Mesenchymal stem cell (in vitro differentiated cells and primary cell): ENCODE results near the gene CPT1A.
A peak's percentile ranks its signal among the peaks of the same experiment; 100 is the strongest.

Experiments
- DNase-seq: peaks from one replicate; pipeline ENCODE4 v3.0.0-alpha.2; 2013
- H2AFZ ChIP-seq: one replicate; pipeline ENCODE4 v1.6.1; 2013; ENCODE audit warnings: low read depth, mild to moderate bottlenecking, control low read depth, inconsistent platforms, low read length, moderate library complexity
- H2AK5ac ChIP-seq: 2 replicates; pipeline ENCODE4 v1.6.1; 2013; ENCODE audit warnings: low read length, moderate library complexity, mild to moderate bottlenecking, inconsistent platforms; ENCODE audit not compliant: severe bottlenecking
- H2BK120ac ChIP-seq: one replicate; pipeline ENCODE4 v1.6.1; 2013; ENCODE audit warnings: low read depth, mild to moderate bottlenecking, inconsistent platforms, low read length, moderate library complexity
- H2BK12ac ChIP-seq, 2 experiments: one replicate each; pipeline ENCODE4 v1.6.1; 2013; ENCODE audit warnings: inconsistent platforms in 2 of 2, low read length in 2 of 2, mild to moderate bottlenecking in 2 of 2, moderate library complexity in 2 of 2, control low read depth in 1 of 2
- H2BK15ac ChIP-seq: one replicate; pipeline ENCODE4 v1.6.1; 2013; ENCODE audit warnings: mild to moderate bottlenecking, low read depth, inconsistent platforms; ENCODE audit not compliant: poor library complexity, severe bottlenecking
- H2BK5ac ChIP-seq: 2 replicates; pipeline ENCODE4 v1.6.1; 2013; ENCODE audit warnings: low read depth, mild to moderate bottlenecking, low read length, control low read depth, inconsistent platforms; ENCODE audit not compliant: poor library complexity, severe bottlenecking
- H3K14ac ChIP-seq, 2 experiments: one replicate each; pipeline ENCODE4 v1.6.1; 2013; ENCODE audit warnings: inconsistent platforms in 2 of 2, low read length in 2 of 2, control low read depth in 1 of 2, mild to moderate bottlenecking in 1 of 2, moderate library complexity in 1 of 2
- H3K18ac ChIP-seq, 2 experiments: one replicate each; pipeline ENCODE4 v1.6.1; 2013; ENCODE audit warnings: inconsistent platforms in 2 of 2, low read length in 2 of 2, control low read depth in 1 of 2, low read depth in 1 of 2, mild to moderate bottlenecking in 1 of 2
- H3K23ac ChIP-seq, 2 experiments: one replicate each; pipeline ENCODE4 v1.6.1; 2013; ENCODE audit warnings: inconsistent platforms in 2 of 2, low read length in 2 of 2, mild to moderate bottlenecking in 2 of 2, moderate library complexity in 2 of 2, control low read depth in 1 of 2
- H3K27ac ChIP-seq: 2 replicates; pipeline ENCODE4 v1.5.1; 2013; ENCODE audit warnings: mild to moderate bottlenecking, moderate library complexity, low read length, control low read depth, inconsistent platforms; ENCODE audit not compliant: poor library complexity, severe bottlenecking
- H3K27me3 ChIP-seq, 2 experiments: 2 replicates each; pipeline versions ENCODE4 v1.6.1 to v1.7.0; 2013; ENCODE audit warnings: low read length in 2 of 2, mild to moderate bottlenecking in 2 of 2, moderate library complexity in 2 of 2, control low read depth in 1 of 2, inconsistent platforms in 1 of 2; ENCODE audit not compliant: control insufficient read depth in 1 of 2, insufficient read depth in 1 of 2
- H3K36me3 ChIP-seq, 2 experiments: 2 replicates each; pipeline versions ENCODE4 v1.6.1 to v1.7.0; 2013; ENCODE audit warnings: low read length in 2 of 2, control low read depth in 1 of 2, inconsistent platforms in 1 of 2, low read depth in 1 of 2, mild to moderate bottlenecking in 1 of 2; ENCODE audit not compliant: insufficient read depth in 2 of 2, control insufficient read depth in 1 of 2
- H3K4ac ChIP-seq, 2 experiments: one replicate each; pipeline ENCODE4 v1.6.1; 2013; ENCODE audit warnings: inconsistent platforms in 2 of 2, low read length in 2 of 2, mild to moderate bottlenecking in 2 of 2, moderate library complexity in 2 of 2, control low read depth in 1 of 2, low read depth in 1 of 2
- H3K4me1 ChIP-seq: 2 replicates; pipeline ENCODE4 v1.6.1; 2013; ENCODE audit warnings: low read depth, low read length, control low read depth; ENCODE audit not compliant: control insufficient read depth, insufficient read depth
- H3K4me2 ChIP-seq: 2 replicates; pipeline ENCODE4 v1.6.1; 2013; ENCODE audit warnings: low read length, mild to moderate bottlenecking, inconsistent platforms; ENCODE audit not compliant: poor library complexity, severe bottlenecking
- H3K4me3 ChIP-seq, 2 experiments: 2 replicates each; pipeline versions ENCODE4 v1.5.1 to v1.7.0; 2013; ENCODE audit warnings: low read length in 2 of 2, mild to moderate bottlenecking in 2 of 2, control low read depth in 1 of 2, low read depth in 1 of 2; ENCODE audit not compliant: insufficient read depth in 1 of 2
- H3K79me1 ChIP-seq: replicated peaks from 2 replicates; pipeline ENCODE4 v1.6.1; 2013; ENCODE audit warnings: mild to moderate bottlenecking, control low read depth, low read length, inconsistent platforms; ENCODE audit not compliant: poor library complexity, severe bottlenecking
- H3K9ac ChIP-seq: 2 replicates; pipeline ENCODE4 v1.7.0; 2013; ENCODE audit warnings: mild to moderate bottlenecking, low read length, moderate library complexity
- H3K9me3 ChIP-seq: 2 replicates; pipeline ENCODE4 v1.7.0; 2013; ENCODE audit warnings: mild to moderate bottlenecking, low read length; ENCODE audit not compliant: control insufficient read depth
- H4K8ac ChIP-seq: one replicate; pipeline ENCODE4 v1.6.1; 2013; ENCODE audit warnings: inconsistent platforms, mild to moderate bottlenecking, low read length, moderate library complexity
- H4K91ac ChIP-seq: one replicate; pipeline ENCODE4 v1.6.1; 2013; ENCODE audit warnings: mild to moderate bottlenecking, low read length, inconsistent platforms
- WGBS: methylation state at CpG from one replicate; pipeline ENCODE4 v1.1.7; 2013; ENCODE audit warnings: mixed read lengths; 5-methylcytosine and 5-hydroxymethylcytosine counted together

CPT1A gene

DNA sequence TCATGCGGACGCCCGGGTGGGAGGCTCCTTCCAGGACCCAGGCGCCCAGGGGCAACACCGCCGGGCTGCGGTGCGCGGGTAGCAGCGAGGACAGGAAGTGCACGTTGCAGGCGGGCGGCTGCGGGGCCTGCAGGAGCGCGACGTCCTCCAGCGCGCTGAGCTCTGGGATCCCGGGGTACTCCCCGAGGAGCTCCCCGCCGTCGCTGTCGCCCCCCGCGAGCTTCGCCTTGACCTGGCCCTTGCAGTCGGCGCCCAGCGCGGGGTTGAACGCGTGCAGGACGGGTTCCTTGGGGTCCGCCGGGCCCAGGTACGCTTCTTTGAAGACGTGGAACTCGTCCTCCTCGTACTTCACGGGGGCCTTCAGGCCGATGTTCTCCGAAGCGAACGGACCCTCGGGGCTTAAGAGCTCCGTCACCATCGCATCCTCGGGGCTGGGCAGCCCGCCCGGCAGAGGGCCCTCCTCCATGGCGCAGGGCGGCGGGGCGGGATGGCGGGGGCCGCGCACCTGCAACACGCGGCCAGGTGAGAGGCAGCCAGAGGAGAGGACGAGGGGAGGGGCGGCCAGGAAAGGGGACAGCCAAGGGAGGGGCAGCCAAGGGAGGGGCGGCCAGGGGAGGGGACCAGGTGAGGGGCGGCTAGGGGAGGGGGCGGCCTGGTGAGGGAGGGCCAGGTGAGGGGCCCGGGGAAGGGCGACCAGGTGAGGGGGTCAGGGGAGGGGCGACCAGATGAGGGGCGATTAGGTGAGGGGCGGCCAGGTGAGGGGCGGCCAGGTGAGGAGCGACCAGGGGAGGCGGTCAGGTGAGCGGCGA is 91.3 kb downstream of the CPT1A start:
- no peak overlapping the region for H3K4me3 ChIP-seq
- no peak overlapping the region for H2BK5ac ChIP-seq
- no peak overlapping the region for H3K4ac ChIP-seq
- H3K4me1 ChIP-seq: peaks cover 17% of the 10 kb centered on the region
- no peak overlapping the region for H3K18ac ChIP-seq
- no peak overlapping the region for H3K14ac ChIP-seq
- no peaks in the 10 kb centered on the region for H3K9me3 ChIP-seq
- H2AFZ ChIP-seq: no peak overlapping the region
- no peak for DNase-seq
- H3K27ac ChIP-seq: no peak overlapping the region
- H4K8ac ChIP-seq: peak overlapping the region; percentile 71
- WGBS: 29% methylated on average over 71 of the region's 76 CpGs
- no peak overlapping the region for H3K9ac ChIP-seq
- peak overlapping the region; percentile 27 for H4K91ac ChIP-seq
- no peak overlapping the region for H3K23ac ChIP-seq
- peaks cover 4 to 15% of the 10 kb centered on the region in 2 experiments for H3K36me3 ChIP-seq
- peaks cover 0 to 48% of the 10 kb centered on the region in 2 experiments for H3K27me3 ChIP-seq
- no peak overlapping the region for H2AK5ac ChIP-seq
- H2BK15ac ChIP-seq: peak overlapping the region; percentile 63
- no peak overlapping the region for H2BK12ac ChIP-seq
- H3K79me1 ChIP-seq: no peaks in the 10 kb centered on the region
- no peak overlapping the region for H2BK120ac ChIP-seq
- no peak overlapping the region for H3K4me2 ChIP-seq

- peaks cover 17% of the 10 kb centered on the region for H3K4me1 ChIP-seq
- H2AFZ ChIP-seq: peak overlapping the region; percentile 18
- no peak overlapping the region for H2AK5ac ChIP-seq
- peaks cover 0 to 48% of the 10 kb centered on the region in 2 experiments for H3K27me3 ChIP-seq
- peak; percentile 49 for DNase-seq
- H3K79me1 ChIP-seq: no peaks in the 10 kb centered on the region
- no peak overlapping the region for H3K23ac ChIP-seq
- no peaks in the 10 kb centered on the region for H3K9me3 ChIP-seq
- no peak overlapping the region for H2BK5ac ChIP-seq
- no peak overlapping the region for H3K14ac ChIP-seq
- H4K91ac ChIP-seq: no peak overlapping the region
- H3K4ac ChIP-seq: no peak overlapping the region
- H2BK15ac ChIP-seq: no peak overlapping the region
- no peak overlapping the region for H3K18ac ChIP-seq
- peaks cover 4 to 8% of the 10 kb centered on the region in 2 experiments for H3K36me3 ChIP-seq
- no peak overlapping the region for H3K4me3 ChIP-seq
- no peak overlapping the region for H4K8ac ChIP-seq
- H2BK120ac ChIP-seq: no peak overlapping the region
- H2BK12ac ChIP-seq: no peak overlapping the region
- H3K9ac ChIP-seq: no peak overlapping the region
- H3K27ac ChIP-seq: no peak overlapping the region
- WGBS: 70% methylated on average over 19 of the region's 20 CpGs
- H3K4me2 ChIP-seq: no peak overlapping the region
These were observed 92.2 kb downstream of the CPT1A start for GRCh38 chr11:68749229-68750123.

- H3K27ac ChIP-seq: no peak overlapping the region
- no peaks in the 10 kb centered on the region for H3K79me1 ChIP-seq
- H2BK5ac ChIP-seq: no peak overlapping the region
- H3K4me1 ChIP-seq: peaks cover 17% of the 10 kb centered on the region
- H3K27me3 ChIP-seq: peaks cover 0 to 54% of the 10 kb centered on the region in 2 experiments
- H4K91ac ChIP-seq: no peak overlapping the region
- H3K18ac ChIP-seq: no peak overlapping the region
- no peak overlapping the region for H2BK15ac ChIP-seq
- no peak overlapping the region for H3K4me3 ChIP-seq
- H3K36me3 ChIP-seq: peaks cover 0 to 4% of the 10 kb centered on the region in 2 experiments
- WGBS: 62% methylated on average over 2 of the region's 2 CpGs
- no peak overlapping the region for H3K4ac ChIP-seq
- no peak overlapping the region for H3K23ac ChIP-seq
- no peak overlapping the region for H3K4me2 ChIP-seq
- H3K9me3 ChIP-seq: no peaks in the 10 kb centered on the region
- no peak overlapping the region for H3K14ac ChIP-seq
- no peak overlapping the region for H3K9ac ChIP-seq
- H2BK12ac ChIP-seq: no peak overlapping the region
- H2AK5ac ChIP-seq: no peak overlapping the region
- H2AFZ ChIP-seq: no peak overlapping the region
- H4K8ac ChIP-seq: no peak overlapping the region
- H2BK120ac ChIP-seq: no peak overlapping the region
- no peak for DNase-seq
These were observed 93.7 kb downstream of the CPT1A start for GRCh38 chr11:68748061-68748460.

GRCh38 chr11:68743539-68743938 is 98.2 kb downstream of the CPT1A start:
- Histone ChIP-seq H3K27ac (no peak overlapping the region), H3K23ac (no peak overlapping the region), H3K4me3 (no peak overlapping the region), H3K9me3 (no peaks in the 10 kb centered on the region), H4K91ac (no peak overlapping the region), H3K18ac (no peak overlapping the region), H3K4me2 (no peak overlapping the region), H3K36me3 (no peaks in the 10 kb centered on the region), H2BK5ac (no peak overlapping the region), H4K8ac (no peak overlapping the region), H3K27me3 (peaks cover 0 to 66% of the 10 kb centered on the region in 2 experiments), H3K14ac (no peak overlapping the region), H3K9ac (no peak overlapping the region), H2BK12ac (no peak overlapping the region), H2AFZ (no peak overlapping the region), H3K79me1 (no peaks in the 10 kb centered on the region), H2BK15ac (no peak overlapping the region), H2BK120ac (no peak overlapping the region), H3K4me1 (peaks cover 9% of the 10 kb centered on the region), H2AK5ac (no peak overlapping the region), H3K4ac (no peak overlapping the region)
- WGBS: 80% methylated on average over 1 of the region's 3 CpGs
- no peak for DNase-seq
